H7 (cell line): ENCODE data around the gene PIGO. TPM values are rescaled to one million over a fixed set of nuclear protein-coding genes. Genes with fewer than 3 reads are reported as not detected.

Experiments
- DNase-seq: peaks from one replicate; pipeline ENCODE4 v3.0.0; 2012
- H3K27me3 ChIP-seq: 2 replicates; pipeline ENCODE4 v1.6.0; 2011; ENCODE audit warnings: mild to moderate bottlenecking, low read length; ENCODE audit not compliant: control insufficient read depth, insufficient read depth
- H3K36me3 ChIP-seq: replicated peaks from 2 replicates; pipeline ENCODE4 v1.5.1; 2011; ENCODE audit warnings: low read length; ENCODE audit not compliant: control insufficient read depth, insufficient read depth
- H3K4me3 ChIP-seq: 2 replicates; pipeline ENCODE4 v1.5.1; 2011; ENCODE audit warnings: low read depth, mild to moderate bottlenecking, control low read depth, low read length, moderate library complexity; ENCODE audit not compliant: insufficient read depth
- total RNA-seq: library from RNA; depleted of rRNA; stranded (reverse); fragments of >200 nt; shearing (Covaris generic); gene quantifications from 2 replicates; pipeline ENCODE4 v1.2.3, GENCODE V29; 2014

Gene PIGO
- total RNA-seq, 1 experiment from 2014 or later: 29.8 TPM

DNA sequence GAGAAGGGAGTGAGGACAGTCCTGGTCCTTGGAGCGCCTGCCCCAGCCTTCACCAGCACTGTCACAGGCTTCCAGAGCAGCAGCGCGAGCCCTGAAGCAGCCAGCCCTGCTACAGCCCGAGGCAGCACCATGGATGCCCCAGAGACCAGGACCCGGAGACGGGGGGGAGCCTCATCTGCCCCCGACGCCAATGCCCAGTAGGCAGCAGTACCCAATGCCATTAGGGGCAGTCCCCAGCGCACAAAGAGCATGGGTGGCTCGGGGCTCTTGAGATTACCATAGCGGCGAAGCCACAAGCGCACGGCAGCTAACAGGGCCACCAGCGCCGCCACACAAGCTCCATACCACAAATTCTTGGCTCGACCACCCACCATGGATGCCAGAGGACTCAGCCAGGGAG lies 4.9 kb downstream of the PIGO start:
- Histone ChIP-seq H3K36me3 (peaks cover 38% of the 10 kb centered on the region), H3K27me3 (no peaks in the 10 kb centered on the region), H3K4me3 (no peak overlapping the region)
- no peak for DNase-seq

DNA sequence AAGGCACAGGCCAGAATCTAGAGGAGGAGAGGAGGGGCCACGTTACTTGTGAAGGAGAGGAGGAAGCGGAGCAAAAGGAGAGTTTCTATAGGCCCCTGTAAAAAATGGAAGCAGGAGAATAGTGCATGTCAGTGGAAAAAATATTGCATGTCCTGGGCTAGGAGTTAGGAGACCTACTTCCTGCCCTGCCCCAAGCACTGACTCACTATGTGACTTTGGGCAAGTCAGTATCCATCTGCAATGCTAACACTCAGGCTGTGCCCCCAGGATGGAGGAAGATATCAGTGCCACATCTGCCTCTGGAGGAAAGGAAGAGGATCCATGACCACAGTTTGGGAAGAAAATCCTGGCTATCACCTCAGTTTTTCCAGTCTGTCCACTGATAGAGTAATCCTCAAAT lies 7.0 kb downstream of the PIGO start:
- no peaks in the 10 kb centered on the region for H3K27me3 ChIP-seq
- DNase-seq: no peak
- H3K4me3 ChIP-seq: no peak overlapping the region
- H3K36me3 ChIP-seq: peaks cover 38% of the 10 kb centered on the region

DNA sequence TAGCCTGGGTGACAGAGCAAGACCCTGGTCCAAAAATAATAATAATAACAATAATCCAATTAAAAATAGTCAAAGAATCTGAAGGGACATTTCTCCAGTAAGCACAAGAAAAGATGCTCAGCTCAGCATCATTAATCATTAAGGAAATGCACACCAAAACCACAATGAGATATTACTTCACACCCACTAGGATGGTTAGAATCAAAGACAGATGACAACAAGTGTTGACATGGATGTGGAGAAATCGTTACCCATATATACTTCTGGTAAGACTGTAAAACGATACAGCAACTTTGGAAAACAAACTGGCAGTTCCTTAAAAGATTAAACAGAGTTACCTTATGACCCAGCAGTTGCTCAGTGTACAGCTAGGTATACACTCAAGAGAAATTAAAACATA lies 11.3 kb downstream of the PIGO start:
- no peak for DNase-seq
- H3K4me3 ChIP-seq: no peak overlapping the region
- peaks cover 17% of the 10 kb centered on the region for H3K36me3 ChIP-seq
- H3K27me3 ChIP-seq: no peaks in the 10 kb centered on the region

DNA sequence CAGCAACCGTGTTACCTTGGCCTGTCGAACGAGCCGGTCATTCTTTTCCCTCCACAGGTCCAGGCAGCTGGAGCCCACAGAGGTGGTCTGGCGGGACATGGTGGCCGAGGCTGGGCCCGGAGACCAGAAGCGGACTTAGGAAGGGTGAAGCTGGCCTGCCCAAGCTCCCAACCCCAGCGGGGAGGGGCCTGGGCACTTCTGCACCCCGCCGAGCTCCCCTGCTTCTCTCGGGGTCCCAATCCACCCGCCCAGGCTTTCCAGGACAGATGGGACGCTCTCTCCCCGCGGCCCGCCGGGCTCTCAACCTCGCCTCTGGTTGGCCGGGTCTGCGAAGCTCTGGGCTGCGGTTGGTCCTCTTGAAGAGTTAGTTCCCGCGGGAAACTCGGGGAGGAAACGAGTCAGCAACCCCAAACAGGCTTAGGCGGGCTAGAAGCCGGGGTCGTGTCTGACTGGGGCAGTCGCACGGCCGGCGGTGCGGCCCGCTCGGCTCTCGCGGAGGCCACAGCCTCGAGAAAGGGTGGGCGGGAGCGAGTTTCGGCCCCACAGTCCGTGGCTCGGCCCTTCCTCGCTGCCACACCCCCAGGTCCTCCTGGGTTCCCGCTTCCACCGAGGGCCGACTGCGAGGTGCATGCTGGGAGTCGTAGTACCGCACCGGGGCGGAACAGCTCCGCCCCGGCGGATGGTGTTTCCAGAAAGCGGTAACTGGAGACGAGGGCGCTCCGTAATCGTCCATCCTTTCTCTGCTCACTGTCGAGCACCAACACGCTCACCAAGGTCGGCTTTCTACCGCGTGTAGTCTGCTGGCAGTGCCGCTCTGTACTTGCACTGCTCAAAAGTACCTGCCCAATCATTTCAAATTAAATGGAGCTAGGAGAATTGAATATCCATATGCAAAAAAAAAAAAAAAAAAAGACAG lies 16.7 kb downstream of the PIGO start, which contains the start of gene FANCG:
Gene FANCG (minus strand): TSS at position 517 of the 916 bp plus-strand sequence. CDS start 418 bp downstream, at position 99.
- Histone ChIP-seq H3K36me3 (peaks cover 20% of the 10 kb centered on the region), H3K4me3 (peak within 1 kb of the TSS; percentile 79), H3K27me3 (no peaks in the 10 kb centered on the region)
- peak; percentile 96 for DNase-seq

DNA sequence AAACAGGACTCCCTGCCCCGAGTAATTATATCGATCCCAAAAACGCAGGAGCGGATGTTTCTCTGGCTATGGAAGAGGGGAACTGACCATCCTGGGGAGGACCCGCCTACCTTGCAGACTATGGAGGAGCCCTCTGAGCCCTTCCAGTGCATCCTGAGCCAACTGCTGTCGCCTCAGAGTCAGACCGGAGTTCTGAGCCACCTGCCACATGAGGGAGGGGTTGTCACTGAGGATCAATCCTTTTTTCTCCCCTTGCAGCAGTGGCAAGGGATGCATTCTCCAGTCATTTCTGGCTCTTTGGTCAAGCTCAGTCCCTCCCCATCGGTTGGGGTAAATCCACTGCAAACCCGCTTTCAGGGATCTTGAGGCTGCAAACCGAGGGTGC lies 17.4 kb downstream of the PIGO start:
- H3K27me3 ChIP-seq: no peaks in the 10 kb centered on the region
- DNase-seq: peak; percentile 56
- H3K36me3 ChIP-seq: peaks cover 25% of the 10 kb centered on the region

DNA sequence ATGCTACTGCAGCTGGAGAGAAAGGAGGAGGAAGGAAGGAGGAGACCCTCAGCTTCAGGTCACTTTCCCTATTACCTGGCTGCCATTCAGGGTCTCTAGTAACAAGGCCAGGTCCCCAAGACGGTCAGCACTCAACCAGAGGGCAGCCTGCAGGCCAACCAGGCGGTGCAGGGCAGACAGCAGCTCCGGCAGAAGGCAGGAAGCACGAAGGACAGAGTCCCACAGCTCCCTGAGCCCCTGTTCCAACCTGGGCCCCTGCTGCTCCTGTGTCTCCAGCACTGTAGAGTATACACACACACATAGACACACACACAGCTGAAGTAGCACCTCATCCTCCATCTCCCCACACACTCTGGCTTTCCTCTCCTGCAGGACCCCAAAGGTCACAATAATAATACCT lies 18.3 kb downstream of the PIGO start:
- H3K36me3 ChIP-seq: peaks cover 29% of the 10 kb centered on the region
- no peak overlapping the region for H3K4me3 ChIP-seq
- no peak for DNase-seq

More for the DNA sequence above, 17.4 kb downstream of the PIGO start:
- H3K4me3 ChIP-seq: peak overlapping the region; percentile 79

DNA sequence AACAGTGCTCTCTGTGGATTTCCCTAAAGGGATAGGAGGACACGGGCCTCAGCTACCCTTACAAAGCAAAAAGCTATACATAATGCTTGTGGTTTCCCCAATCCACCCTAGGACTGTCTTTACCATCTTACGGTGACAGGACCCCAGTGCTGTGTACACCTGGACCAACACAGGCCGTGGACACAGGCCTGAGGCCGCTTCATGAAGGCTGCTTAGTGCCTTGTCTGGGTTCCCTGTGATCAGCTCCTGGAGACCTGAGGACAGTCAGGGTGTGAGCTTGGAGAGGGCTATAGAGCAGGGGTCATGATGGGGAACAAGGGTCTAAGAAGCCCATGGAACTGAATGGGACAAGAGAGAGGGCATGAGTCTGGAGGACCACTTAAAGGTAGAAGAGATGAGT lies 19.5 kb downstream of the PIGO start:
- peaks cover 29% of the 10 kb centered on the region for H3K36me3 ChIP-seq
- no peaks in the 10 kb centered on the region for H3K27me3 ChIP-seq
- DNase-seq: no peak
- H3K4me3 ChIP-seq: no peak overlapping the region

More for the DNA sequence above, 18.3 kb downstream of the PIGO start:
- no peaks in the 10 kb centered on the region for H3K27me3 ChIP-seq

DNA sequence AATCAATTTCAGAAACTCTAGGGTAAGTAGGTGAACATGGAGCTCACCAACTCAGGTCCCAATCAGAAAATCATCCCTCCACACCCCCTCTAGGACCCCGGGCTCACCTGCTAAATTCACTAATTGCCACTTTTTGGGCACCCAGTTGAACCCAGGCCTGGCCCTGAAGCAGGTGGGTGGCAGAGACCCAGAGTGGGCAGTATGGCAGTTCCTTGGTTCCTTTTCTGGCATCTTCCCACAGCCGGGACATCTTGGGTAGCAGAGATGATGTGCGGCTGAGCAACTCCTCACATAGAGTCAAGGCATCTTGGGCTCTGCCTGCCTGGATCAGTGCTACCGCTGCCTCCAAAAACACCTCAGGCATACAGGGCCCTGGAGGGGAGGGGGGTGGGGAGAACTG lies 21.0 kb downstream of the PIGO start:
- H3K27me3 ChIP-seq: no peaks in the 10 kb centered on the region
- H3K4me3 ChIP-seq: no peak overlapping the region
- no peak for DNase-seq
- H3K36me3 ChIP-seq: peaks cover 29% of the 10 kb centered on the region

DNA sequence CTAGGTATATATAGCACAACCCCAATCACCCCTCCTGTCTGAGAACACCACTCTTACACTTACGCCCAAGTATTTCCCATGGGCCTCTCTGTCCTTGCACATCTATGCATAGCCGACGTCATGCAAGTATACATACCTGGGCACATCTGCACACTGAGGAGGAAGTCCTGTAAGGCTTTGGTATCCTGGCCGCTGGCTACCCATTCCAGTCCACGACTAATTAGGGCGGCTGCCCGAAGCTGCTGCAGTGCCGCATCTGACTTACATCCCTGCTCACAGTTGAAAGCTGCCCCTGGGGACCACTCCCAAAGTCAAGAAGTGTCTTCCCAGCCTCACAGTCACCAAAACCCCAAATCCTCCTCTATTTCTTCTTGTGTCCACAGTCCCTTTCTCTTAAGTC lies 21.6 kb downstream of the PIGO start:
- H3K27me3 ChIP-seq: no peaks in the 10 kb centered on the region
- H3K4me3 ChIP-seq: no peak overlapping the region
- H3K36me3 ChIP-seq: peaks cover 29% of the 10 kb centered on the region
- DNase-seq: no peak

DNA sequence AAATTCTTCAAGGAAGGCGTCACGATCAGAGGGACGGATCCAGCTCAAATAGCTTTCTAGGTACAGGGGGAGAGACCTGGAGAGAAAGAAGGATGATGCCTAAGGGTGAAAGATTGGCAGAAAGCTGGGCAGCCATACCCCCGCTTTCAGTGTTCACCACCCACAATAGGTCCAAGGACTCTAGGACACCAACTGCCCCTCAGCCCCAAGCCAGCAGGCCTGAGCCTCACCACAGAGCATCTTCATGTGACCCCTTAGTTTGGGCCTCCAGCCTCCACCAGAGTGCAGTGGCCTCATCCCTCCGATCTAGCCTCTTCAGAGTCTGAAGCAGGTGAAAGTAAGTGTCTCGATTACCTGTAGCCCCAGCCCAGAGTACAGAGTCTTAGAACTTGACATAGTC lies 22.2 kb downstream of the PIGO start:
- Histone ChIP-seq H3K36me3 (peaks cover 29% of the 10 kb centered on the region), H3K4me3 (no peak overlapping the region), H3K27me3 (no peaks in the 10 kb centered on the region)
- DNase-seq: no peak

DNA sequence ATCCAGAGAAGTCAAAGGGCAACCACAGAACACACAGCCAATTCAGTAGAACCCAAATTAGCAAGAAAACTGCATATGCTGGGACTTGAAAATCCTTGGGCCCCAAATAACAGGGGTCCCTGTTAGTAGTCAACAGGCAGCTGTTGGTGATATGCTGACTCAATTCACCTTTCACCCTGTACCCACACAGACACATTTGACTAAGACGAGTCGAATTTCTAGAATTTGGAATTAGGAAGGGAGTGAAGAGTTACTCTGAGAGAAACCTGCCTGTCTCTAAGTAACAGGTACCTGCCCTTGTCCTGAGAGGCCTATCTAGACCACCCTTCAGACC lies 23.1 kb downstream of the PIGO start:
- no peaks in the 10 kb centered on the region for H3K27me3 ChIP-seq
- 0 out of 2 replicates have a peak overlapping the region, but pooled peaks have one; percentile 8 for H3K4me3 ChIP-seq
- DNase-seq: no peak
- peaks cover 34% of the 10 kb centered on the region for H3K36me3 ChIP-seq

DNA sequence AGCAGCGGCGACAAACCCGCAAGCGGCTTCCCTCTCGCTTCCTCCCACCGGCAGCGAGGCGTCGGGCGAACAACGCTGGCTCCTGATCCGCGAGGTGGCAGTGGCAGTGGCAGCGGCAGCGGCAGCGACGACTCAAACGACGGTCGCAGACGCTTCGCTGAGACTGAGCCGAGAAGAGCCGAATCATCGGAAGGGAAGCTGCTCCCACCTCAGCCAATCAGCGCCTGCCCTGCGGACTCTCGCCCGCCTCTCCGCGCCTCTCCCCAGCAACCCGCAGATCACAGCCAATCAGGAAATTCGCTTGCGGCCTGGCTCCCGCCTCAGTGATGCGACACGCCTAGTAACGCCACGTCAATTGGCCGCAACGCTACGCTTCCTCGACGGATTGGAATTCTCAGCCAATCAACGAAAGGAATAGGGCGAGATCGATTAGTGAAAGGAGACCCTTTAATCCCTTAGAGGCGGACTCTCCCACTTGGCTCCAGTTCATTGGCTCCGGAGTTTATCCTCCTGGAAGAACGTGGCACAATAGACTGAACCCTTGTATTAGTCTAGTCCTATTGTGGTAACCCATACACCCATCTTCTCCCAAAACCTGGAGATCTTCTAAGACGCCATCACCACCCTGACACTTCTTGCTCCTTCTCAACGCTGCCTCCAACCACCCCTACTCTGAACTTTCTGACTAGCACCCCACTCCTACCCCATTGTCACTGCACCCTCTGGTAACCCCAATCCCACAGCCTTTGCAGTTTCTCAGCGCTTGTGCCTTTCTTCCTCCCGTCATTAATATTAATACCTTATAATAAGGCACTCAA lies 23.7 kb downstream of the PIGO start, which contains the start of gene VCP:
Gene VCP (minus strand): TSS at position 165 of the 818 bp plus-strand sequence. CDS start 272 bp downstream, outside the sequence.
- Histone ChIP-seq H3K36me3 (peaks cover 40% of the 10 kb centered on the region), H3K4me3 (peak within 1 kb of the TSS; percentile 97), H3K27me3 (no peaks in the 10 kb centered on the region)
- DNase-seq: peak; percentile 99

DNA sequence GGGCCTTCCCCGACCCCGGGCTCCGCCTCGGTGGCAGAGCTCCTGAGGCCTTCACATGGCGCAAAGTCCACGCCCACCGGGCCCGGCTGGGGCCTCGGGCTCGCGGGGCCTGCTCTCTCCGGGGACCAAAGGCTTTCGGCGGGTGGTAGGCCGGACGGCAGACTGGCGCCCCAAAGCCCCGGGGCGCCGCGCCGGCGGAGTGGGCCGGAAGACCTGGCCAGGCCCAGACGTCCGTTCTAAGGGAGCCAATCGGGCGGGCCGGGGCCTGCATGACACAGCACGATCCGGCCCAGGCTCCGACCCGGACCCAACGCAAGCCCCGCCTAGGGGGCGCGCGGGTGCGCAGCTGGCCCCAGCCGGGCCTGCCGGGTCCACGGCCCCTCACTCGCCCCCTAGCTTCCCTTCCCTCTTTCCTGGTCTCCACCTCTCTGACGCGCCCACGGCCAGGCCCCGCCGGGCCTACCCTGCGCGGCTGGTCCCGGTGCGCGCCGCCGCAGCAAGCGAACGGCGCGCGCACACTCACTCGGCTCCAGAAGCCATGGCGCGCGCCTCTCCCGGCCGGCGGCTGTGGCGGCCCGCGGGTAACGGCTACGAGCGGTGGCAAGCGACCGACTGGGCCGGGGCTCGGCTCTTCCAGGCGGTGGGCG lies 24.5 kb downstream of the PIGO start:
- peaks cover 42% of the 10 kb centered on the region for H3K36me3 ChIP-seq
- peak overlapping the region; percentile 97 for H3K4me3 ChIP-seq
- no peaks in the 10 kb centered on the region for H3K27me3 ChIP-seq
- peak; percentile 96 for DNase-seq
